GM19240 (cell line): ENCODE data around the gene ASB10.

Experiments used
- DNase-seq: peaks from one replicate; pipeline ENCODE4 v3.0.0; 2011; ENCODE audit warnings: low spot score; ENCODE audit not compliant: insufficient read length

ASB10 gene

GRCh38 chr7:151210087-151210854 lies 23.2 kb upstream of the ASB10 start, which contains the start of gene H2BK1:
TSS of gene H2BK1 (minus strand) at chr7:151210488. CDS start at chr7:151210318, 170 bp downstream.
- DNase-seq: no peak

- DNase-seq: no peak
Observed at GRCh38 chr7:151209588-151209987, 22.5 kb upstream of the ASB10 start.

DNA sequence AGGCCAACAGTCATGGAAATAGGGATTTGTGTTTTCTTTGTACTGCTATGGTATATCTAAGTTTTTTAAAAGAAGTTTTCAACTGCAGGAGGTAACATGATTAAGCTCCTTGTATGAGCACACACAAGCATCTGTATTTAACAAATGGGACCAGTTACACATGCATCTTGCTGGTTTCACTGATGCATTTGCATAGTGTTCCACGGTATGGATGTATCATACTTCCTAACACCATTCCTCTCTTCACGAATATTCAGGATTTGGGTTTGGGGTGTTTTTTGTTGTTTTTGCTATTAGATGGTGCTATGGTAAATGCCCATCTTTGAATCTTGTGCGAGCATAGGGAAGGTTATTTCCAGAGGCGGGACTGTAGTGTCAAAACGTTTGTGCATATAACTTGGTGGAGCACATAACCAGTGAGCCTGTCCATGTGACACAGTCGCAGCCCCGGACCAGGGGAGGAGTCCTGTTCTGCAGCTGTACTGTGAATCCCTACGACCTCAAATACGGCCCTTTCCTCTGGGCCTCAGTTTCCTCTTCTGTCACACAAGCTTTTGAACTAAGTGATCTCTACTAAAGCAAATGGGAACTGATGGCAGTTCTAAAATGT lies 21.3 kb upstream of the ASB10 start:
- DNase-seq: no peak

DNA sequence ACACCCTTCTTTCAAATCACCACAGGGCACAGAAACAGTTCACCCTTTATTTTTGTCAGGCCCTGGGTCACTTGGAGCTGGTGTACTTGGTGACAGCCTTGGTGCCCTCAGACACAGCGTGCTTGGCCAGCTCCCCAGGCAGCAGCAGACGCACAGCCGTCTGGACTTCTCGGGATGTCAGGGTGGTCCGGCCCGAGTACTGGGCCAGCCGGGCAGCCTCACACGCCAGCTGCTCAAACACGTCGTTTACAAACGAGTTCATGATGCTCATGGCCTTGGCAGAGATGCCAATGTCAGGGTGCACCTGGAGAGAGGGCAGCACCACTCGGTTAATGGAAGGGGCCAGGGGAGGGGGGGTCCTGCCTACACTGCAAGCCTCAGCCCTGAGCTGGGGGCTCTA lies 20.8 kb upstream of the ASB10 start:
- no peak for DNase-seq

GRCh38 chr7:151207315-151207714 lies 20.3 kb upstream of the ASB10 start:
- no peak for DNase-seq

- DNase-seq: no peak
Observed at GRCh38 chr7:151206914-151207313, 19.9 kb upstream of the ASB10 start.

DNA sequence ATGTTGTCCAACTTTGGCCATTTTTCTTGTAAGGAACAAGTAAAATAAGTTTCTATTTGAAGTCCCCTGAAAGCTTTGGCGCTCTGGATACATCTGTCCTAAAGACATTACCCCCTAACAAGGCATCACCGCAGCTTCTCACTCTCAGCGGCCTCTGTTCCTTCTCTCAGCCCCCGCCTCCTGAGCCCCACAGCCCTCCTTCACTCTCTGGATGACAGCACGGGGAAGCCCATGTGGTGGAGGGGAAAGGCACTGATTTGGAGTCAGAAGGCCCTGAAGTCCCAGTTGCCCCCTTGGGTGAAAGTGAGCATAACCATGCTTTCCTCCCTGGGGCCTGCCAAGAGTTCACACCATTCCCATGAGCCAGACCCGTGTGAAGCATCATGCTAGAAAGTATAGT lies 18.7 kb upstream of the ASB10 start:
- no peak for DNase-seq

DNA sequence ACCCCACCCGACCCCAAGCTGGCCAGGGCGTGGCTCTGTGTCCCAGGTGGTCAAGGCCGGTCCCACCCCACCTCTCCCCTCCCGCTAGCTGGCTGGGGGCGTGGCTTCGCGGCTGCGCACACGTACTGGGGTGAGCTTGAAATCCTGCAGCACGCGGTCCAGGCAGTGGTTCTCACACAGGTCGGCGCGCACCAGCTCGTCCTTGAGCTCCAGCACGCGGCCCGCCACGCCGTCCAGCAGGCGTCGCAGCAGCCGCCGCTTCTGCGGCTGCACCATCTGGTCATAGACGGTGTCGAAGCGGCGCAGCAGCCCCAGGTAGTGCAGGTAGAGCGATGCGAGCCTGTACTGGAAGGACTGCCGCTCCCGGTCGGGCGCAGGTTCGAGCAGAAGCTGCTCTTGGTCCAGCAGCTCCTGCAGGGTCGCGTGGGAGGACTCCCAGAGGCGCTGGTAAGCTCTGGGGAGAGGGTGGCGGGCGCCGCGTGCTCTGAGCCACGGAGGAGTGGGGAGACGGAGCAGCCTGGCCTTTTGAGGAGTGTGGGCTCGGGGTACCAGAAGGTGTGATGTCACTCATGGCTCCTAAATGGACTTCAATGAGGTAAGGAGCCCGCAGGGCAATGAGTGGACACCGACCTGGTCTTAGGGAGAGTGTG lies 17.5 kb upstream of the ASB10 start:
- DNase-seq: no peak

GRCh38 chr7:151202836-151203235 lies 15.8 kb upstream of the ASB10 start:
- DNase-seq: no peak

- no peak for DNase-seq
Observed at GRCh38 chr7:151201751-151202150, 14.7 kb upstream of the ASB10 start.

DNA sequence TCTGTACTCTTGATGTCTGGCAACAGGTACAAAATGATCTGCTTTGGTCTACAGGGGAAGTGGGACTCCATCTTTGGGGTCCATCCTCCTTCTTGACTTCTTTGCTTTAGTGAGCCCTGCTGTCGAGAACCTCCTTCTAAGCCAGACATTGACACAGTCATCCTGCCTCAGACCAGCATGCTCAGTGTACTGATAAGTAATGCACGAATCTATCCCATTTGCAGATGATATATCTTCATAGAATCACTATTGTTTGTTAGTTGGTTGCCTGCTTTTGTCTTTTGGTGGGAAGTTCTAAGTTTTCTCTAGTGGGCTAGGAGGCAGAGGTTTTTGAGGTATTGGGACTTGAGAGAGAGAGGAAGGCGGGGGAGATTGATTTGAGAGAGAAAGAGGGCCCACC lies 14.3 kb upstream of the ASB10 start:
- no peak for DNase-seq

DNA sequence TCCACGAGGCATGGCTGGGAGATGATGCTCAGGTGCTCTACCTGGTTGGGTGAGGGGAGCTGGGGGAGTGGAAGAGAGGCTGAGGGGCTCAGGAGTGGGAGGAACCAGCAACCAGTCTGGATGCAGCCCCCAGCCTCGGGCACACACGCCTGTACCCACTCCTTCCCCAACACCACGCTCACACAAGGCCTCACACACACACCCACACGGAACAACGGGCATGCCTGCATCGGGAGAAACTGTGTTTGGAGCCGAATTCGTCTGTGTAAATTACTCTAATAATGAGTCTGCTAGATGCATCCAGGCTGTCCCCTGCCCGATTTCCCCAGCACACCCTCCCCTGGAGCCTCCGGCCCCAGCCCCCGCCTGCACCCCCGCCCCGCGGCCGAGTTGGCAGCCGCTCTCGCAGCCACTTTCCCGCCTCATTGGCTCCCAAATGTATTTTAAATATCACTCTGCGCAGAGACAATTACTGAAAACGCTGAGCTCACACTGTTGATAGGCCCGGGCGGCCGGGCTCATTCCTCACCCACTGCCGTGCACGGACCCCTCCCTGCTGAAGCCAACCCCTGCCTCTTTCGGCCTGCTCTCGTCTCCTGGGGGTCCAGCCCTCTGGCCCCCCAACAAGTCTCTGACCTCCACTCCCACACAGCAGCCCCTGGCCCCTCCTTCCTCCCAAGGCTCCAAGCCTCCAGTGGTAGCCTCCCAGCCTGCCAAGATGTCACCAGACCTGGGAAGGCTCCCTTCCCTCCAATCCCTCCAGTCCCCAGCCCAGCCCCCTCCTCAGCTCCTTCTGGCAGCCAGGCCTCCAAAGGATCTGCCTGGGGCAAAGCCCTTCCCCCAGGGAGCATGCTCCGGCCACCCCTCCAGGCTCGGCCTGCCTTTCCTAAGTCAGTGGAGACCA lies 12.1 kb upstream of the ASB10 start:
- DNase-seq: no peak

DNA sequence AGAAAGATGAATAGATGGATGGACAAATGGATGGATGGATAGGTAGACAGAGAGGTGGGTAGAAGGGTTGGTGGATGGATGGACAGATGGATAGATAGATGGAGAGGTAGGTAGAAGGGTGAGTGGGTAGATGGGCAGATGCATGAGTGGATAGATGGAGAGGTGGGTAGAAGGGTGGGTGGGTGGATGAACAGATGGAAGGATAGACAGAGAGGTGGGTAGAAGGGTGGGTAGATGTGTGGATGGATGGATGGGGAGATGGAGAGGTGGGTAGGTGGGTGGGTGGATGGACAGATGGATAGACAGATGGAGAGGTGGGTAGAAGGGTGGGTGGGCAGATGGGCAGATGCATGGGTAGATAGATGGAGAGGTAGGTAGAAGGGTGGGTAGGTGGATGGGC lies 10.9 kb upstream of the ASB10 start:
- DNase-seq: no peak

DNA sequence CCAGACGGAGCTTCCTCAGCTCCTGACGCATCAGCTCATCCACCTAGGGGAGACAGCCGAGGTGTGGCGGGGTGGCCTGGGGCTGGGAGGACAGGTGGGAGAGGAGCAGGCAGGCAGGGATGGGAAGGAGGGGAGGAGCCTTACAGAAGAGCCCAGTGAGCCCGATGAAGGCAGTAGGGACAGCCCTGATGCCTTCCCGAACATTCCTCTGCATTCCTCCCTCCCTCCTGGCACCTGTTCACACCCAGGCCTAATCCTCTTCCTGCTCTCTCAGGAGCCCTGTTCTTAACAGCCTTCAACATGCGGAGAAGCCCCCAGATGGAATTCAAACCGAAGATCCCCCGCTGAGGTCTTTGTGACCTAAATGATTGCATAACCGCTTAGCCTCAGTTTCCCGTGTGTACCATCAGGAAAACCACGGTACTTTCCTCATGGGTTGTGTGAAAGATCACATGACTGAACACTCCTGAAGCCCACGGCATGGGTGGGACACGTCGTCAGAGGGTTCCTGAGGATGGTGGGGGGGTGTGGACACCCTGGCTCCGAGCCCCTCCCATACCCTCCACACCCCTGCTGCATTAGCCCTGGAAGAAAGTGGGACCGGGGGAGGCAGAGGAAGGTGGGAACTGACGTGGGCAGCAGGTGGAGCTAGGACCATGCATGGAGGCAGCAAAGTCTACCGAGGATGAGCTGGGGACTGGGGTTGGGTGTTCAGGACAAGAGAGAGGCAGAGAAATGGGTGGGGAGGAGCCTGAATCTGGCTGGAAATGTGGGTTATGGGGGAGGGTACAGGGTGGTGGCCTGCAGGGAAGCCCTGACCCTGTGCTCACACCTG lies 8.8 kb upstream of the ASB10 start:
- DNase-seq: no peak

- no peak for DNase-seq
Observed at GRCh38 chr7:151194188-151194587, 7.1 kb upstream of the ASB10 start.

DNA sequence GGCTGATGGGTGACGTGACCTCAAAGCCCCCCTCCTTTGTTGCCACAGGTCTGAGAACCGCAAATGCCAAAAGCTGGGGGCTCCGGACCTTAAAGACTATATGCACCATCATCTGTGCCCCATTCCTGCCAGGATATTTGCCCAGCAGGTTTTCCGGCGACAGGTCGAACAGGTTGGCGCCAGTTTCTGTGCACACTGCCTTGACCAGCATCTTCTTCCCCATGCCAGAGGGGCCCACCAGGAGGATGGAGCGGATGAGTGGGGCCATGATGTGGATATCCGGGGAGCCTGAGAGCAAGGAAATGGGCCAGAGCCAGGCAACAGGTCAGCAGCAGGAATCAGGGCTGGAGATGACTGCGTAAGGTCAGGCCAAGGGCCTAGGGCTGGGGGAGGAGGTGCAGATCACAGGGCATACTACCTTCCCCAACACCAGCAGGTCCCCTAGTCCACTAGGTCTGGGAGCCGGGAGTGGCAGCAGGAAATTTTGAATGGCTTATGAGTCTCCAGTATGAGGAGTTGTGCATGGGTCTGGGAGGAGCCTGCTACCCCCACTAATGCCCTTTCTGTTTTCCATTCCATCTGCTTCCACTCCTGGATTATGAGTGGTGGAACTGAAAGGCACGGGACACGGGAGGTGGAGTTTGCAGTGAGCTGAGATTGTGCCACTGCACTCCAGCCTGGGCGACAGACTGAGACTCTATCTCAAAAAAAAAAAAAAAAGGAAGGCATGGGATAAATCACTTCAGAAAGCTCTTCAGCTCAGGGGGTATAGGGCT lies 6.3 kb upstream of the ASB10 start:
- DNase-seq: no peak

- no peak for DNase-seq
Observed at GRCh38 chr7:151192002-151192539, 5.0 kb upstream of the ASB10 start.

DNA sequence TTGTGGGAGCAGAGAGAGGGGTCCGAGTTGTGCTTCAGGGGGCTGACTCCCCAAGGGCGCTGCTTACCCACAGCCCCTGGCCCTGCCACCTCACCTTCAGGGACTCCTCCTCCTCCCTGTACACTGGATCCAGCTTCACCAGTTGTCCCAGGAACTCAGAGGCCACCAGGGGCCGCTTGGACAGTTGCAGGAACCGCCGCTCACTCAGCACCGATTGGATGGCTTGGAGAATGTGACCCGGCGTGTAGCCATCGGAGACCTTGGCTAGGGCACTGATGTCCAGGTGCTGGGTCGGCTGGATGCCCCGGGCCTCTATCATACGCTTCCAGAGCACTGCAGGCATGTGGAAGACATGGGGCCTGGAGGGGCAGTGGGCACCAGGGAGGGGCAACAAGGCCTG lies 4.5 kb upstream of the ASB10 start:
- no peak for DNase-seq

- no peak for DNase-seq
Observed at GRCh38 chr7:151189038-151189437, 2.0 kb upstream of the ASB10 start.

GRCh38 chr7:151188252-151188542 lies 1.1 kb upstream of the ASB10 start:
- DNase-seq: no peak
